HG02943 (cell line): ENCODE results near the gene RASGRF2.

Source experiments
- ATAC-seq: cut with Tn5 transposase; IDR thresholded peaks from one replicate; pipeline ENCODE4 v1.9.1; 2021; ENCODE audit warnings: mild to moderate bottlenecking, low read depth, moderate library complexity; ENCODE audit not compliant: unreplicated experiment

RASGRF2 gene, protein sequence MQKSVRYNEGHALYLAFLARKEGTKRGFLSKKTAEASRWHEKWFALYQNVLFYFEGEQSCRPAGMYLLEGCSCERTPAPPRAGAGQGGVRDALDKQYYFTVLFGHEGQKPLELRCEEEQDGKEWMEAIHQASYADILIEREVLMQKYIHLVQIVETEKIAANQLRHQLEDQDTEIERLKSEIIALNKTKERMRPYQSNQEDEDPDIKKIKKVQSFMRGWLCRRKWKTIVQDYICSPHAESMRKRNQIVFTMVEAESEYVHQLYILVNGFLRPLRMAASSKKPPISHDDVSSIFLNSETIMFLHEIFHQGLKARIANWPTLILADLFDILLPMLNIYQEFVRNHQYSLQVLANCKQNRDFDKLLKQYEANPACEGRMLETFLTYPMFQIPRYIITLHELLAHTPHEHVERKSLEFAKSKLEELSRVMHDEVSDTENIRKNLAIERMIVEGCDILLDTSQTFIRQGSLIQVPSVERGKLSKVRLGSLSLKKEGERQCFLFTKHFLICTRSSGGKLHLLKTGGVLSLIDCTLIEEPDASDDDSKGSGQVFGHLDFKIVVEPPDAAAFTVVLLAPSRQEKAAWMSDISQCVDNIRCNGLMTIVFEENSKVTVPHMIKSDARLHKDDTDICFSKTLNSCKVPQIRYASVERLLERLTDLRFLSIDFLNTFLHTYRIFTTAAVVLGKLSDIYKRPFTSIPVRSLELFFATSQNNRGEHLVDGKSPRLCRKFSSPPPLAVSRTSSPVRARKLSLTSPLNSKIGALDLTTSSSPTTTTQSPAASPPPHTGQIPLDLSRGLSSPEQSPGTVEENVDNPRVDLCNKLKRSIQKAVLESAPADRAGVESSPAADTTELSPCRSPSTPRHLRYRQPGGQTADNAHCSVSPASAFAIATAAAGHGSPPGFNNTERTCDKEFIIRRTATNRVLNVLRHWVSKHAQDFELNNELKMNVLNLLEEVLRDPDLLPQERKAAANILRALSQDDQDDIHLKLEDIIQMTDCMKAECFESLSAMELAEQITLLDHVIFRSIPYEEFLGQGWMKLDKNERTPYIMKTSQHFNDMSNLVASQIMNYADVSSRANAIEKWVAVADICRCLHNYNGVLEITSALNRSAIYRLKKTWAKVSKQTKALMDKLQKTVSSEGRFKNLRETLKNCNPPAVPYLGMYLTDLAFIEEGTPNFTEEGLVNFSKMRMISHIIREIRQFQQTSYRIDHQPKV (N-terminal part only)

DNA sequence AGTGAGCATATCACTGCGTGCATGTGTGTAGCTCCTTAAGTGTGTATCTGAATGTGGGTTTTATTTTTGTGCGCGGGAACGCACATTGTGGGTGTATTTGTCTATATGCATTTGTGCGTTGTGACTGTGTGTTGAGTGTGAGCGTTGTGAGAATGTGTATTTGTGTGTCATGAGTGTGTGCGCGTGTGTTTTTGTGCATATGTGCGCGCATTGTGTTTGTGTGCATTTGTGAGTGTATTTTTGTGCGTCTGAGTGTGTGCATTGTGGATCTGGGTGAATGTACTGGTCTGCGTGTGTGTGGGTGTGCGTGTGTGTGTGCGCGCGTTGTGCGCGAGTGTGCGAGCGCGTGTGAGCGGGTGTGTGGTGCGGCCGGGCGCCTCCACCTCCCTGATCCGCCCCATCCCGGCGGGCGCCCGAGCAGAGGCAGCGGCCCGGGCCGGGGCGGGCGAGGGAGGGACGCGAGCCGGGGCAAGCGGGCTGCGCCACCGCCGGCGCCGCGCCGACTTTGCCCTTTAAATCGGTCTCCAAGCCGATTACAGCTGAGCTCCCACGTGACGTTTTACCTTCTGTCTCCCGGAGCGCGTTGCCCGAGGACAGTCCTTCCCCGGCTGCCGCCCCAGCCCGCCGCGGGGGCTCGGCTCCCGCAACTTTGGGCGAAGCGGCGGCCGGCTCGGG, at the start of gene RASGRF2:
RASGRF2 (plus strand) TSS at position 596 of the 675 bp plus-strand sequence. CDS start 376 bp downstream, outside the sequence.
- no peak for ATAC-seq

DNA sequence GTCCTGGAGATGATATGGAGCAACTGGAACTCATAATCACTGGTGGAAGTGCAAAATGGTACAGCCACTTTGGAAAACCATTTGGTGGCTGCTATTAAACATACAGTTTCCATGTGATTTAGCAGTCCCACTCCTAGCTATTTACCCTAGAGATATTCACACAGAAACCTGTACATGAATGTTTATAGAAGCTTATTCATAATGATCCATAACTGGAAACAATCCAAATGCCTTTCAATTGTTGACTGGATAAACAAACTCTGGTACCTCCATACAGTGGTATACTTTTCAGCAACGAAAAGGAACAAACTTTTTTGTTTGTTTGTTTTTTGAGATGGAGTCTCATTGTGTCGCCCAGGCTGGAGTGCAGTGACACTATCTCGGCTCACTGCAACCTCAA, 47.7 kb upstream of the RASGRF2 start:
- no peak for ATAC-seq

DNA sequence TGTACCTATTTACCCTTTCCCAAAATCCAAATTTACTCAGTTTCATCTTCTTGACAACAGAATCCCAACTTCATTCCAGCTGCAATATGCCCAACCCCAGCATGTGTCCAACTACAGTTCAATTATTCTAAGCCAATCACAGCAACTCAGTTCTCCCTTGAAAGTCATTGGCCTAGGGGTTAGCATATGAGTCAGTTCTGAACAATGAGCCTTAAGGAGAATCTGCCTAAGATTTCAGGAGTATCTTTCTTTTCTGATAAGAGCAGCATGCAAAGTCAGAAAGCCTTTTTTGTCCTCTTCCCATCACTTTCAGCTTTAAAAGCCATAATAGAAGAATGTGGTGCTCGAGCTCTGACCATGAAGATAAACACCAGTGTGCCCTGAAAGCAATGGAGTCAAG, 44.4 kb upstream of the RASGRF2 start:
- no peak for ATAC-seq

DNA sequence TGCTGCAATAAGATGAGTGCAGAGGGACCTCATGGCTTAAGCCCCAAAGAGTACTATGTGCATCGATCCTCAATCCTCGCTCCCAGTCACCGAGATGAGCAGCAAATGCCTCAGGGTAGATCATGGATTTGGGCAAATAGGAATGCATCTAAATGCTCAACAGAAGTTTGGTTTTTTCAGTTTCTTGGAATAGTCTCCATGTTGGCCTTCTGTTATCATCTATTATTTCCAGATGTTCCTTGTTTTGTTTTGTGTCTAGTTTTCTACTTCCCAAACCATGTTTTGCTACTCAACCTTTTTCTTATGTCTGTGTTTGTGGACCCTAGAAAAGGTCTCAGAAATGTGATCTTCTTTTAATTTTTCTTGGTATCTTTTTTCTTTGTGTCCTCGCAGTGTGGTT, 43.5 kb upstream of the RASGRF2 start:
- no peak for ATAC-seq

DNA sequence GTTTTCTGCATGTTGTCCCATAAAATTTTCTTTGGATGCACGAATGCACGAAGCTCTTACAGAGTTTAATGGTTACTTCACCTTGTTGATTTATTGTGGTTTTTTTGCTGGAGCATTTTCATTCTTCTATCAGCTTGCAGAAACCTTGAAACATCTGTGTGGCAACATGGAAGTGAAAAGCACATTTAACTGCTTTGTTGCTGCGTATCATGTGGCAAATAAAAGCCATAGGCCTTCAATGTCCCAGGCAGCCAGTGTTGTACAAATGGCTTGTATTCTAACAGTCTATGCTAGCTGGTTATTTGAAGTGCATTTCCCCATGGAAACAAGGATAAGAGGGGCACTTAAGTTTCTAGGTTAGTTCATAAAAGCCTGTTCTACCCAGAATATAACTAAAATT, 42.5 kb upstream of the RASGRF2 start:
- no peak for ATAC-seq

DNA sequence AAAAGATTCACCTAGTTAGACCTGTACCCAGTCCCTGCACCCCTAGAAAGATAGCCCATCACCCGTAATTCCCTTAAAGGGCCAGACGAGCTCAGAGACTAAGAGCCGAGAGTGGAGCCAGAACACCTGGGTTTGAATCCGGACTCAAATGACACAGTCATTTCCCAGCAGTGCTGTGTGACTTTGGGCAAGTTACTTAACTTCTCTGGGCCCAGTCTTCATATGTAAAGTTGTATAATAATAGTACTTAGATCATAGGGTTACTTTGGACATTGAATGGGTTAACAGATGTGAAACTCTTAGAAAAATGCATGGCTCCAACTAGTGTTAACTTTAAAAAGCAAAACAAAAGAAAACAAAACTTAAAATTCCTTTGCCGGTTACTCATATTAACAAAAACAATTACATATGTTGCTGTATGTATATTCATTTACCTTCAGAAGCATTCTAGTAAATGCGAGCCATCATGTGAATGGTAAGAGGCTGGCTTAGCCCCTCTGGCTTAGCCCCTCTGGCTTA, 40.4 kb upstream of the RASGRF2 start:
- no peak for ATAC-seq

DNA sequence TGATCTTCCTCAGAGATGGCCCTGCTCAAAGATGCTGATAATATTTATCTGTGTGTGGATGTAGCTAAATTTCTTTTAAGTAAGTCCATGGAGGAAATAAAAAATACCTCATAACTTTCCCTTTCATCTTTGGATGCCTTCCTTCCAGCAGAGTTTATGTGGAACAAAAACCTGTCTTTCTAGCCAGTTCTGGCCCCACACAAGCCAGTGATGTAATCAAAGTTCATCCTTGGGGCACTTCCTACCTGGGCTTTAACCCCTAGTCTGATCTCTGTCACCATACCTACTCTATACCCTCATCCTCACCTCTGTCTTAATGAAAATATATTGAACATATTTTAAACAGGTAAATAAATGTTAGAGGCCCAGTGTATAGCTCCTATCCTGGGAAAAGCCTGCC, 39.8 kb upstream of the RASGRF2 start:
- ATAC-seq: no peak

DNA sequence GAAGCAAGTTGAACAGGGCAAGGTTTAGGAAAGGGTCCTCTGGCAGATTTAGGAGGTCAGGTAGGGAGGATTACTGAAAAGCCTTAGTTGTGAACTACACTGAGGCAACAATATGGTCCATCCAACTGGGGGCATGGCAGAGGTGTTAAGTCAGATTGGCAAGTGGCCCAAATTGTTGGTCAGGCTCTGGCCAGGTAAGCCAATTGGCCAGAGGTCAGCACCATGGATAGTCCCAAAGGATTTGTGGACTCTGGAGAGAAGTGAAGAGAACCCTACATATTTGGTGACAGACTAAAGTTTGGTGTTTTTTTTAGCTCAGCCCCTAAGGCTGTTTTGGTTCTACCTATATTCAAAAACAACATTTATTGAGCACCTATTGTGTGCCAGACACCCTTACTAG, 39.1 kb upstream of the RASGRF2 start:
- no peak for ATAC-seq

DNA sequence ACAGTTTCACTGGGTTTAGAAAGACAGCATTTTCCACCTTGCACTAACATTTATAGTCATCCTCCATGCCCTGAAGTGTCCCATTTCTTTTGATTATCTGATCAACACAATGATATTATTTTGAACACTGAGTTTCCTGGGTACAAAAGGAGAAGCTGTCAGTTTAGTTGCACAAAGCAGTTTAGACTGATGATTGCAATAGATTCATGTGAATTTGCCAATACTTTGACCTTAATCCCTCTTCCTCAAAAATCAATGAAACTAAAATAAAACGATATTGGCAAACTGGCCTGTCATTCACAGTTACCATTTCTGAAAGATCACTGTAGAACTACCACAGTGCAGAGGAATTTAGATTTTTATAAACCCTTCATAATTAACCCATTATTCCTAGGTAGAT, 34.2 kb upstream of the RASGRF2 start:
- no peak for ATAC-seq

DNA sequence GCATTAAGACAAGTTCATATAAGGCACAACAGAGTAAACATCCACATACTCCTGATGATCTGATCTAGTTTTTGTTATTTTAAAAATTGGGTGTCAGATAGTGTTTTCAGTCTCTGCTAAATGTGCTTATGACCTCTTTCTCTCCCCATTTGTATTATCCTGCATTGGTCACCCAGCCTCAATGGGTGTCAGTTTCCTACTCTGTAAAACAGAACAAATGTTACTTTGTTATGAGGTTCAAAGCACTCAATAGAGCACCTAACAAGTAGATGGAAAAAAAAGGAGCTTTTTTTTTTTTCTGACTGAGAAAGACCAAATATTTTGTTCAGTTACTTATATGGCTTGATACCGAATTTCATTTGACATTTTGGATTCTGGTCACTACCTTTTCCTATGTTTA, 33.6 kb upstream of the RASGRF2 start:
- ATAC-seq: no peak

DNA sequence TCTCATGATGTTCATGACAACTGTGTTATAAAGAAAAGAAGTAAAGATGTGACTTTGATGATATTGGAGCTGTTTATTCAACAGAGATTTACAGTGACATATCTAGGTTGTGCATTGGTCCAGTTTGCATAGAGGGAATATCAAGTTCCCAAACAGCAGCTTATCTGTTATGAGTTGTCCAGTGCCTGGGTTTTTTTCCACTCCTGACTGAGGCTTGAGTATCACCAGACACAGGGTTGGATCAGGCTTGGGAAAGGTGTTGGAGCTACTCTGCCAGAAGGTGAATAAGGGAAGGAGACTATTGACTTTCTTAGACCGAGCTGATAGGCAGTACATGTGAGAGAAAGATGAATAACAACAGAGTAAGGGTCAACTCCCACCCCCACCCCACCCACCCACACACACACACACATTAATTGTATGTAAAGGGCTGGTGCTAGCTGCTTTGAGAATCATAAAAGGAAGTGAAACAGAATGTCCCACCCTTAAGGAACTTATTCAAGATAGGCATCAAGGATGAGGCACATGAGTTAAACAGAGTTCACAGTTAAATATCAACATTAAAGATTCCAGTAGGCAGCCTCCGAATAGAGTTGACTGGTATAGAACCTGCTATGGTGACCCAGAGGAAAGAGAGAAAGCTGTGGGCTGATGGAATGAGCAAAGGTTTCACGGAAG, 33.0 kb upstream of the RASGRF2 start:
- ATAC-seq: no peak

DNA sequence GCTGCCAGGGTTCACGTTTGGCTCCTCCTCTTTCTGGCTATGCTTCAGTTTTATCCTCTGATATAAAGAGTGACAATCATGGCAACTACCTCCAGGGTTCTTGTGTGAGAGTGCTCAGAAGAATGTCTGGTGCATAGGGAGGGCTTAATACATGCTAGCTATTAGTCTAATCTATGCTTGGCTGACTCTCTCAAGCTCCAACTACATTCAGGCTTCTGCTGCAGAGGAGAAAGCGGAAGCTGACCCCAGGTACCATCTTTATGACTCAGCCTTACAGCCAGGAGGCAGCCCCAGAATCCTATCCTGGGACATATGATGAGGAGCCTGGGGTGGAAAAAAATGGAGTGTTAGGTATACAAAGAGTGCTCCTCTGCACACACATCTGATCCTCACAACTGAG, 32.1 kb upstream of the RASGRF2 start:
- ATAC-seq: no peak

DNA sequence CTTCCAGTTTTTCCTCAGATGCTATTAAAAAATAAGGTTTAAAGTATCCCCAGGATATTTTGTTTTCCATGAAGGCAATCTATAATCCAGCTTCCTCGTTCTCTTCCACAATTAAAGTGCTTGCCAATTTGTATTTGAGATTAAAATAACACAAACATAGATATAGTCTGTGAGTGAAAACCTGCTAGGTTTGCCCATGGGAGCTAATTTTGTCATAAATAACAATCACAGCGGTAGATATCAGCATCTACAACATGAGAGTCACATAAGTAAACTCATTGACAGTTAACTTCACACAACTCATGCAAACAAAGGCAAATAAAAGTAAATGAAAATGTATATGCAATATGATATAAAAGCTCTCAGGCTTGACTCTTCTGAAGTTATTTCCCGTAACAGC, 29.2 kb upstream of the RASGRF2 start:
- no peak for ATAC-seq

DNA sequence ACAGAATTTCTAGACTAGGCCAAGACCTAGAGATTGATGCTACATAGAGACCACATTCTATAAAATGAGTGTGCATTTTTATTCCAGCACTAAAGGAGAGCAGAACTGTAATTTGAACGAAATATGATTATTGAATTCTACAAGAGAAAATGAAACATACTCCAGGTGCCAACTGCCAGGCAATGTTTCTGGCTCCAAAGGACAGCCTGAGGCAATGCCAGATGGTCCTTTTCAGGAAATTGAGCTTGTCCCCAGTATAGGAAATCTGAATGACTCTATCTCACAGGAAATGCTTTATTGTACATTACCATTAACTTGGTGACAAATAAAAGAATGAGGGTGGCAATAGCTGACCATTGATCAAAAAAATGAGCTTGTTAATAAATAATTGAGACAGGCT, 28.8 kb upstream of the RASGRF2 start:
- no peak for ATAC-seq

DNA sequence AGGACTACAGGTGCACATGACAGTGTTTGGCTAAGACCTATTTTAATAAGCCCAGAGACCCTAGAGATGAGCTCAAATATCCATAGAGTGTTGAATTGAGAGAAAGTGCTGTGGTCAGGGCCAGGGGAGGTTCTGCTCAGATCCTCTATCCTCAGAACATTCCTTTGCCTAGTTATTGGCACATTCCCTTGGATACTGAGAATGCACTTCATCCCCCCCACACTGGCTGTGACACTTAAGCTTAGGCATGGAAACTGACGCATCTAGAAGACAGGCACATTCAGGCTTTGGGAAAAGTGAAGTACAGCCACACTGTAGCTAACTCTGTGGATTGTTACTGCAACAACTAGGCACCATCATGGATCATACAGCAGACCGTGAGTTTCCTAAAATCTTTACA, 27.1 kb upstream of the RASGRF2 start:
- ATAC-seq: no peak

DNA sequence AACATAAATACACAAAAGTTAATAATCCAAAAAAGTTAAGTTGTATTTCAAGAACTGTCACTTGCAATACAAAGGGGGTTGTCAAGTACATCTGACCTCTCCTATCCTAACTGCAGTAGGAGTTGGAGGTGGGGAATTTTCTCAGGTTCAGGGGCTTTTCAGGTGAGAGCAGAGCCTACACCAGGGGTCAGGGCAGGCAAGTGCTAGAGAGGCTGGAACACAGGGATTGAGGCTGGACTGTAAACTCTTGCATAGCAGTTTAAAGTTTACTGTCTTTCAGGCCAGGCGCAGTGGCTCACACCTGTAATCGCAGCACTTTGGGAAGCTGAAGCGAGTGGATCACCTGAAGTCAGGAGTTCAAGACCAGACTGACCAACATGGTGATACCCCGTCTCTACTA, 25.4 kb upstream of the RASGRF2 start:
- no peak for ATAC-seq

DNA sequence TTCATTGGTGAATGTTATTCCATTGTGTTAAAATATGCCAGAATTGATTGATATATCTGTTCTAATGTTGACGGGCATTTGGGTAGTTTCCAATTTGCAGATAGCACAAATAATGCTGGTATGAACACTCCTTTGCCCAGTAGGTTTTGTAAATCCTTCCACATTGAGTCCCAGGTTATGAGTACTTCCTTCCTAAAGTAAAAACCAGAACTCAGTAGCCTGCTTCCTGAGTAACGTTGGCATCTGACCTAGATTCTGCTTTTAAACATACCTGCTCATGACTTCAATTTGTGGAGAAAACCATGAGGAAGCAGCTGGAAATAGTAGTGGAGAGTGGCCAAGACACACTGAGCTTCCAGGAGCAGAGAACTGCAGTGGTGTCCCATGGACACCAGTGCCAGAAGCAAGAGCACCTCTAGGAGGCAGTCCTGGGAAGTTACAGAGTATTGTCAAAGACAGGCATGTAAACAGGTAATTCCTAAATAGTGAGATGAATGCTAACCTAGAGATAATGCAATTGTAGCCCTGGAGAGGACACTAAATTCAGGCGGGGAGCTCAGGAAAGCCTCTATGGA, 24.3 kb upstream of the RASGRF2 start:
- no peak for ATAC-seq

DNA sequence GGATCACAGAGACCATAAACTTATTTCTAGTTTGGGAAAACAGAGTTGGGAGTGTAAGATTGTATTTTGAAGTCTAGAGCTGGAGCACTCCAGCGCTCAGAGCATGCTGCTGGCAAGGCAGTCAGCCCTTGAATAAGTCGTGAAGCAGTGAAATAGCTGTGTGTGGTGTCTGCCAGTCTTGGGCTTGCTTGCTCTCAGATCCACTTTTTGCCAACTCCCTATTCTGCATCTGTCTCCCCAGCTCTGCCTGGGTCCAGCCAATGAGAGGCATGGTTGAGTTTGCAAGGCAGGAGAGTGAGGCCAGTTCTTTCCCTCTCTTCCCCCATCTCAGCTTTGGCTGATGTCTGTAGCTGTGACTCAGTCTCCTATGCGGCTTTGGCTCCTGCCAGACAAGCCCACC, 23.3 kb upstream of the RASGRF2 start:
- no peak for ATAC-seq

DNA sequence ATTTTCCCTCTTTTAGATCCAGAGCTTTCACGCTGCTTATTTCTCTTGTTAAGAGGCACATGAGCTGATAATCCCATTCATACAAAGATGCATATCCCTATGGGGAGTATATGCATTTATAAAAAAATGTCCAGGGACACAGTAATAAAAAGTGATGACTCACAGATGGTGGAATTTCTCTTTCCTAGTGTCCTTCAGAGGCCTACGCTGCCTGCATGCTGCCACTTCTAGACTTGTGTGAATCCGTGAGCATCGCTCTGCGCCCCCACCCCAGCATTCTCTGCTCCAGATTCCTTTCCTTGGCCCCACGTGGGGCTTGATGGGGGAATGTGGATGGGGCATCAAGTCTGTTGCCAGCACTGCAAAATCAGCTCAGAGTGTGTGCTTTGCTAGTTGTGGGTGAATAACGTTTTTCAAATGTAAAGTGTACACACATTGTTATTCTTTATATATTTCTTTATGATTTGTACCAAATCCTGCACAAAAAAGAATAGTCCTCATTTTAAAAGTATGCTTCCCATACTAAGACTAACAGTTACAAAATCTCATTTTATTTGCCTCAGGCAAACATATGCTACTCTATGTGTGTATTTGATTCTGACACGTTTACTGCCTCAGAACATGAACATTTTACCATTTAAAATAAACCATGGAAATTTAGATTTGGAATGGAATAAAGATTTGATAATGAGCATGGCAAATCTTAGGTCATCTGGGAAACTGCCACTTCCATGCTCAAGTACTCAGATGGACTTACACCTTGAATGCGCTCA, 22.4 kb upstream of the RASGRF2 start:
- no peak for ATAC-seq
